ENCODE data around the gene RAMP3. TPM values are rescaled to one million over a fixed set of nuclear protein-coding genes. Genes with fewer than 3 reads are reported as not detected.
A peak's percentile ranks its signal among the peaks of the same experiment; 100 is the strongest.

The RAMP3 gene
- total RNA-seq, 1 donor from 2014 or later: 50.1 TPM

DNA sequence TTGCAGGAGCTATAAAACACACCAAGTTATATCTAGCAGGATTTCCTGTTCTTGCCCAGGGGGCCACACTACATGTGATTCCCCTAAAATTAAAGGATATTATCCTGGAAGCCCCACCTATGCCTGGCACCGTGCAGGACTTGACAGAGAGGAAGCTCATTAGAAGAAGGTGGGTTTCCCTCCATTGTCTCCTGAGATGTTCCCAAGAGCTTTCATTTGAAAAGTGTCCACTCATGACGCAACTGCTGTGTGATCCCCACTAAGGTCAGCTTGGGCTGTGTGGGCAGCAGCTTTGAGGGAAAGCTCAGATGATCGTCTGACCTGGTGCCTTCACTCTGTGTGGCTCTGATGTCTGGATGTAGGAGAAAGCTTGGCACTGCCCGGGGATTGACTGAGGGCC is 53.5 kb downstream of the RAMP3 start:
- intact Hi-C loops (cut with DNase I): no loop called here

DNA sequence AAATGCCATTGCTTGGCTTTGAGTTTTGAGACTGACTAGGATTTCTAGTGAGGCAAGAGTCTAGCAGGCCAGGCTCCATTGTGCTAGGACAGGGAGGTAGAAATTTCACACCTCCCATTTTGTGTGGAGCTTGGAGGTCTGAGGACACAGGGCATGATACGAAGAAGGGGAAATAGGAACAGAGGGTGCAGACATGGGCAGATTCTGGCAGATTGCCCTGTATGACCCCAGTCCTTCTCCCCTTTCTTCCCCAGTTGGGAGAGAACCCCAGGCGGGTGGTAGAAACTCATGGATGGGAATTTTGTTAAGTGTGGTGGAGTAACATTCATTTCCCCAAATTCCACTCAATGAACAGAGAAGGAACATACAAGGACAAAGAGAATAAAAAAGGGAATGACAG is 54.4 kb downstream of the RAMP3 start:
- H3K36me3 ChIP-seq: no peaks in the 10 kb centered on the region
- intact Hi-C loops (cut with DNase I): no loop called here
- no peaks in the 10 kb centered on the region for H3K27me3 ChIP-seq
- DNase-seq (ENCODE audit: extremely low spot score in 2 of 2): peak in 1 of 2 donors; percentile 56
- no peak overlapping the region for H3K4me3 ChIP-seq
- TF ChIP-seq POLR2AphosphoS5 (IDR thresholded peaks at IDR 0.05; ENCODE audit: insufficient read depth in 1 of 2, low read depth in 1 of 2): no peak
- TF ChIP-seq, protein P1, sequence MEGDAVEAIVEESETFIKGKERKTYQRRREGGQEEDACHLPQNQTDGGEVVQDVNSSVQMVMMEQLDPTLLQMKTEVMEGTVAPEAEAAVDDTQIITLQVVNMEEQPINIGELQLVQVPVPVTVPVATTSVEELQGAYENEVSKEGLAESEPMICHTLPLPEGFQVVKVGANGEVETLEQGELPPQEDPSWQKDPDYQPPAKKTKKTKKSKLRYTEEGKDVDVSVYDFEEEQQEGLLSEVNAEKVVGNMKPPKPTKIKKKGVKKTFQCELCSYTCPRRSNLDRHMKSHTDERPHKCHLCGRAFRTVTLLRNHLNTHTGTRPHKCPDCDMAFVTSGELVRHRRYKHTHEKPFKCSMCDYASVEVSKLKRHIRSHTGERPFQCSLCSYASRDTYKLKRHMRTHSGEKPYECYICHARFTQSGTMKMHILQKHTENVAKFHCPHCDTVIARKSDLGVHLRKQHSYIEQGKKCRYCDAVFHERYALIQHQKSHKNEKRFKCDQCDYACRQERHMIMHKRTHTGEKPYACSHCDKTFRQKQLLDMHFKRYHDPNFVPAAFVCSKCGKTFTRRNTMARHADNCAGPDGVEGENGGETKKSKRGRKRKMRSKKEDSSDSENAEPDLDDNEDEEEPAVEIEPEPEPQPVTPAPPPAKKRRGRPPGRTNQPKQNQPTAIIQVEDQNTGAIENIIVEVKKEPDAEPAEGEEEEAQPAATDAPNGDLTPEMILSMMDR (IDR thresholded peaks at IDR 0.05): no peak
- no peak overlapping the region for H3K27ac ChIP-seq
- no peaks in the 10 kb centered on the region for H3K4me1 ChIP-seq
- H3K9me3 ChIP-seq: no peaks in the 10 kb centered on the region

More for the DNA sequence above, 53.5 kb downstream of the RAMP3 start:
- DNase-seq (ENCODE audit: extremely low spot score in 2 of 2): peak; percentile 46 to 70
- no peak overlapping the region for H3K4me3 ChIP-seq
- H3K9me3 ChIP-seq: no peaks in the 10 kb centered on the region
- TF ChIP-seq POLR2AphosphoS5 (IDR thresholded peaks at IDR 0.05; ENCODE audit: insufficient read depth in 1 of 2, low read depth in 1 of 2): peak in 1 of 2 donors; percentile 57
- no peak for TF ChIP-seq POLR2A (IDR thresholded peaks at IDR 0.05)
- TF ChIP-seq, protein P1 (IDR thresholded peaks at IDR 0.05): no peak
- no peaks in the 10 kb centered on the region for H3K36me3 ChIP-seq
- no peaks in the 10 kb centered on the region for H3K27me3 ChIP-seq
- H3K27ac ChIP-seq: no peak overlapping the region
- H3K4me1 ChIP-seq: no peaks in the 10 kb centered on the region

DNA sequence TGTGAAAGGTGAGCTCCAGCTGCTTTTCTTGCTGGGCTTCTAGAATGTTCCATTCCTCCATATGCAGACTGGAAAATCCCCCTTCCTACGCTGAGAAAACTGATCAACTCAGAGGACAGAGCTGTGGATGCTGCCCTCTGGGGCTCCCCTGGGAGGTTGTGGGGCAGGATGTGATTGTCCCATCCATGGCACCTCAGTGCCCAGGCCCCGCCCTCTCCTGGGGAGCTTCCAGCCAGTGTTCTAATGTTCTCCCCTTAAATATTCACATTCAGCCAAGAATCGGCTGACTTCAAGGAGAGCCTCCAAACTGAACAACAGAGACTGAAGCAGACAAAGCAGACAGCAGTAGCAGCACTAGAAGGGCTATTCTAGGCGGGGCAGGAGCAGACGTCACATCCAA is 55.0 kb downstream of the RAMP3 start:
- Histone ChIP-seq H3K27me3 (no peaks in the 10 kb centered on the region), H3K9me3 (no peaks in the 10 kb centered on the region), H3K4me3 (no peak overlapping the region), H3K4me1 (no peaks in the 10 kb centered on the region), H3K27ac (no peak overlapping the region), H3K36me3 (no peaks in the 10 kb centered on the region)
- TF ChIP-seq, protein P1 (IDR thresholded peaks at IDR 0.05): no peak
- no peak for TF ChIP-seq POLR2AphosphoS5 (IDR thresholded peaks at IDR 0.05; ENCODE audit: insufficient read depth in 1 of 2, low read depth in 1 of 2)
- TF ChIP-seq POLR2A (IDR thresholded peaks at IDR 0.05): no peak
- DNase-seq (ENCODE audit: extremely low spot score in 2 of 2): peak; percentile 49 to 61
- intact Hi-C loops (cut with DNase I): no loop called here

DNA sequence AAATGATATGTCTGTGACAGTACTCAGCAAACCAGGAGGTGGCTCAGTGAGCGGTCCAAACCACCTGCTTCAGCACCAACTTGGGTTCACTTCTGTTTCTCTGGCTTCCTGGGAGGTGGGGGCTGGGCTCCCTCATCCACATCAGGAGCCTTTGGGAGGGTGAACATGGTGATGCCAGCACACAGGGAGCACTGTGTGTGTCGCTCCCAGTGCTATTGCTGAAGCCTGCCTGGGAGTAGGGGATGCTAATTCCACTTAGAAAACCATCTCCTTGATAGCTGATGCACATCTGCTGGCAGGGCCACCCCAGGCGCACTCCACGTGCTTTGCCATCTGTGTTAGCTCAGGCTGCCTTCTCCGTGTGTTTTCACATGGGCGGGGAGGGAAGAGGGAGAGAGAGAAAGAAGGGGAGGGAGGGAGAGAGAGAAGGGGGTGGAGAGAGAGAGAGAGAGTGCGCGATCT is 58.0 kb downstream of the RAMP3 start:
- H3K4me3 ChIP-seq: no peak overlapping the region
- TF ChIP-seq, protein P1 (IDR thresholded peaks at IDR 0.05): no peak
- TF ChIP-seq POLR2A (IDR thresholded peaks at IDR 0.05) (no peak), POLR2AphosphoS5 (IDR thresholded peaks at IDR 0.05; ENCODE audit: insufficient read depth in 1 of 2, low read depth in 1 of 2) (no peak)
- H3K9me3 ChIP-seq: no peaks in the 10 kb centered on the region
- H3K27ac ChIP-seq: no peak overlapping the region
- intact Hi-C loops (cut with DNase I): no loop called here
- no peaks in the 10 kb centered on the region for H3K36me3 ChIP-seq
- peak; percentile 49 to 65 for DNase-seq (ENCODE audit: extremely low spot score in 2 of 2)
- no peaks in the 10 kb centered on the region for H3K4me1 ChIP-seq
- no peaks in the 10 kb centered on the region for H3K27me3 ChIP-seq

DNA sequence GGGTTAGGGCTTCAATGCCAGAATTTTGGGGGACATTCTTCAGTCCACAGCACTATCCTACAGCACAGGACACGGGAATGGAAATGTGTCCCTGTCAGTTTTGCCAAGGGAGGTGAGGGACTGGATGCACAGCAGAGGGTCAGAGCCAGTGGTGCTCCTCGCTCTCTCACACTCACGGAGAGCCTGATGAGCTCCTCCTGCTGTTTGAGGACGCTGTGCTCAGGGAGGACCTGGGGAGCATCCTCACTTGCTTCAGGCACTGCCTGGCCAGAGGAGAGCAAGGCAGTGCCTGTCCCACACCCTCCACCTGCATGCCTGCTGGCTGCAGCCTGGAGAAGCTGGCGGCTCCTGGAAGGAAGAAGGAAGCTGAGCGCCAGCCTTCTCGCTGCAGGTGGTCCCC is 58.6 kb downstream of the RAMP3 start:
- Histone ChIP-seq H3K27me3 (no peaks in the 10 kb centered on the region), H3K9me3 (no peaks in the 10 kb centered on the region), H3K27ac (no peak overlapping the region), H3K4me3 (no peak overlapping the region), H3K36me3 (no peaks in the 10 kb centered on the region), H3K4me1 (no peaks in the 10 kb centered on the region)
- intact Hi-C loops (cut with DNase I): no loop called here
- peak in 1 of 2 donors; percentile 55 for DNase-seq (ENCODE audit: extremely low spot score in 2 of 2)
- TF ChIP-seq, protein P1 (IDR thresholded peaks at IDR 0.05): no peak
- no peak for TF ChIP-seq POLR2A (IDR thresholded peaks at IDR 0.05)
- TF ChIP-seq POLR2AphosphoS5 (IDR thresholded peaks at IDR 0.05; ENCODE audit: insufficient read depth in 1 of 2, low read depth in 1 of 2): no peak

Measured in vagina (tissue), 2 donors.